ENCODE results near the gene KIAA1210. TPM values are rescaled to one million over a fixed set of nuclear protein-coding genes. Genes with fewer than 3 reads are reported as not detected.

KIAA1210 gene
- total and polyA plus RNA-seq, 10 of the 15 experiments (the other 5 are each of a cell fraction or from before 2014, with no cell fraction given) = 0.01 TPM; not detected in 9

- TF ChIP-seq IKZF2 (IDR thresholded peaks at IDR 0.05) = no peak
- no peak for TF ChIP-seq ETV6 (conservative IDR thresholded peaks at IDR 0.05 in 1 of 2, IDR thresholded peaks at IDR 0.05 in 1 of 2; ENCODE audit: borderline replicate concordance in 1 of 2, low read depth in 1 of 2)
- TF ChIP-seq NRF1 (conservative IDR thresholded peaks at IDR 0.05; ENCODE audit: low read depth, low read length) = no peak
- no peak for TF ChIP-seq EED (IDR thresholded peaks at IDR 0.05; ENCODE audit: low read depth)
Measured at GRCh38 chrX:119073200-119073905, 54.3 kb downstream of the KIAA1210 start (continued).

GRCh38 chrX:119072744-119073143 is 54.9 kb downstream of the KIAA1210 start, which contains the start of gene CT47C1:
Gene CT47C1 (plus strand): TSS chrX:119072993. CDS start chrX:119073226, 233 bp downstream.
- Histone ChIP-seq H3K36me3 (ENCODE audit: control insufficient read depth in 2 of 2, insufficient read depth in 2 of 2, low read length in 1 of 2) (no peaks in the 10 kb centered on the region), H2AFZ (ENCODE audit: control insufficient read depth, low read depth, low read length) (no peak within 1 kb of the TSS), H3K9me3 (replicated peaks; ENCODE audit: control insufficient read depth, insufficient read depth, low read length) (peaks cover 2% of the 10 kb centered on the region; the same call in 1 of the 3 replicates), H3K4me3 (no peak within 1 kb of the TSS), H3K27me3 (replicated peaks in 1 of 2; ENCODE audit: control insufficient read depth in 2 of 2, insufficient read depth in 2 of 2, low read length in 1 of 2) (no peaks in the 10 kb centered on the region; a peak in 1 of 4 replicates), H3K79me2 (ENCODE audit: control insufficient read depth, insufficient read depth, low read length) (no peaks in the 10 kb centered on the region), H3K4me1 (ENCODE audit: control insufficient read depth, insufficient read depth, low read length) (no peaks in the 10 kb centered on the region), H3K4me2 (ENCODE audit: control insufficient read depth, insufficient read depth) (no peak within 1 kb of the TSS), H3K9ac (ENCODE audit: control insufficient read depth, insufficient read depth, low read length) (no peak within 1 kb of the TSS), H3K27ac (ENCODE audit: control insufficient read depth, insufficient read depth) (no peak within 1 kb of the TSS), H4K20me1 (ENCODE audit: control insufficient read depth, insufficient read depth) (no peaks in the 10 kb centered on the region)
- ChIA-PET RAD21 (ENCODE audit: unreplicated experiment) (no interaction called here), CTCF (interaction anchor here (0.6 to 1.4 kb wide), 2 partner anchors 46 to 240 kb away, joined by 3 to 4 read pairs; no protein-coding TSS in a partner anchor), POLR2A (no interaction called here), SMC1A (ENCODE audit: uncharacterized antibody, unreplicated experiment) (no interaction called here)
- 38% methylated on average over 6 of the region's 6 CpGs for WGBS (ENCODE audit: insufficient coverage, insufficient replicate concordance, low lambda C conversion rate, missing lambda C conversion rate)
- DNase-seq (ENCODE audit: low read depth, low spot score) (no peak), FAIRE-seq (no peak), ATAC-seq (no peak)
- no TSS peak for BruUV-seq (replicated peaks)
- in situ Hi-C loops (cut with MboI) = no loop called here
- intact Hi-C loops (cut with micrococcal nuclease; ENCODE audit: unreplicated experiment) = no loop called here
- peak; percentile 46; the same call in 1 of the 2 replicates for TF ChIP-seq PKNOX1 (IDR thresholded peaks at IDR 0.05)
- TF ChIP-seq NFYB (IDR thresholded peaks at IDR 0.05; ENCODE audit: insufficient read depth, low read depth, low read length) = 0 out of 2 replicates have a peak, but pooled peaks have one; percentile 50
- no peak for TF ChIP-seq DPF2 (IDR thresholded peaks at IDR 0.05)
